GM12878 (cell line): Measurements from ENCODE around the gene GREM1. TPM values are rescaled to one million over a fixed set of nuclear protein-coding genes. Genes with fewer than 3 reads are reported as not detected.

Experiments
- ATAC-seq: fragments of 200-7000 bp; cut with Tn5 transposase; 3 replicates; pipeline ENCODE4 v1.9.1; 2020; ENCODE audit warnings: mild to moderate bottlenecking, moderate library complexity
- BruUV-seq: library from RNA; stranded (reverse); fragments of 400-500 nt; replicated peaks from 2 replicates; lab custom pipeline; 2021; lab: Mats Ljungman, UMichigan
- CTCF ChIA-PET: fragments of 300-600 bp; sonication (Branson Sonifier 250); formaldehyde crosslinking; extraction: SDS; loops from one replicate; lab custom pipeline; 2021; ENCODE audit warnings: inconsistent platforms; lab: Yijun Ruan, JAX
- POLR2A ChIA-PET: fragments of 350-600 bp; formaldehyde crosslinking; extraction: SDS; loops from one replicate; lab custom pipeline; 2021; ENCODE audit warnings: inconsistent platforms; lab: Charles Lee
- RAD21 ChIA-PET: fragments of 300-600 bp; sonication (Branson Sonifier 250); formaldehyde crosslinking; loops from one replicate; lab custom pipeline; 2023; ENCODE audit warnings: antibody characterized with exemption; ENCODE audit not compliant: unreplicated experiment; lab: Charles Lee
- SMC1A ChIA-PET: fragments of 300-600 bp; sonication (Branson Sonifier 250); formaldehyde crosslinking; loops from one replicate; lab custom pipeline; 2023; ENCODE audit not compliant: unreplicated experiment, uncharacterized antibody; lab: Charles Lee
- DNase-seq: peaks from one replicate; pipeline ENCODE4 v3.0.0-alpha.2; 2011; ENCODE audit warnings: low read depth, low spot score
- FAIRE-seq: peaks from 3 replicates; lab custom pipeline; 2011; peaks lifted over from hg19 to GRCh38; lab: Jason Lieb, UNC
- H2AFZ ChIP-seq: 2 replicates; pipeline ENCODE4 v1.6.0; 2011; ENCODE audit warnings: low read depth, low read length, control low read depth; ENCODE audit not compliant: control insufficient read depth
- H3K27ac ChIP-seq: 2 replicates; pipeline ENCODE4 v1.5.1; 2011; ENCODE audit warnings: control low read depth; ENCODE audit not compliant: control insufficient read depth, insufficient read depth
- H3K27me3 ChIP-seq, 2 experiments: replicated peaks in 1 of 2; 2 replicates each; pipeline versions ENCODE4 v1.6.0 to v1.6.1; 2011; ENCODE audit warnings: low read length in 1 of 2; ENCODE audit not compliant: control insufficient read depth in 2 of 2, insufficient read depth in 2 of 2
- H3K36me3 ChIP-seq, 2 experiments: 2 replicates each; pipeline ENCODE4 v1.5.1; 2011; ENCODE audit warnings: low read length in 1 of 2; ENCODE audit not compliant: control insufficient read depth in 2 of 2, insufficient read depth in 2 of 2
- H3K4me1 ChIP-seq: 2 replicates; pipeline ENCODE4 v1.6.1; 2011; ENCODE audit warnings: mild to moderate bottlenecking, low read length, moderate library complexity, mixed read lengths; ENCODE audit not compliant: control insufficient read depth, insufficient read depth
- H3K4me2 ChIP-seq: 2 replicates; pipeline ENCODE4 v1.6.0; 2011; ENCODE audit warnings: control low read depth; ENCODE audit not compliant: control insufficient read depth, insufficient read depth
- H3K4me3 ChIP-seq: fragments of 200-600 bp; sonication (generic); 2 replicates; pipeline ENCODE4 v1.5.1; 2016
- H3K79me2 ChIP-seq: 2 replicates; pipeline ENCODE4 v1.6.0; 2011; ENCODE audit warnings: low read length; ENCODE audit not compliant: control insufficient read depth, insufficient read depth
- H3K9ac ChIP-seq: 2 replicates; pipeline ENCODE4 v1.8.0; 2011; ENCODE audit warnings: low read length, control low read depth, mixed read lengths; ENCODE audit not compliant: control insufficient read depth, insufficient read depth
- H3K9me3 ChIP-seq: replicated peaks from 3 replicates; pipeline ENCODE4 v1.5.1; 2011; ENCODE audit warnings: mild to moderate bottlenecking, low read length; ENCODE audit not compliant: control insufficient read depth, insufficient read depth
- H4K20me1 ChIP-seq: 2 replicates; pipeline ENCODE4 v1.6.0; 2011; ENCODE audit not compliant: control insufficient read depth, insufficient read depth
- CBX5 ChIP-seq: sonication (generic); IDR thresholded peaks from 2 replicates; pipeline ENCODE4 v1.6.1; 2016; ENCODE audit warnings: low read depth, moderate library complexity, mild to moderate bottlenecking, inconsistent platforms
- EGR1 ChIP-seq, 2 experiments: IDR thresholded peaks; 1 replicate in 1 of 2; 2 replicates in 1 of 2; pipeline ENCODE4 v1.6.1; 2011 to 2012; ENCODE audit warnings: low read depth in 2 of 2, low read length in 2 of 2, borderline replicate concordance in 1 of 2, mild to moderate bottlenecking in 1 of 2, moderate library complexity in 1 of 2
- EP300 ChIP-seq, 2 experiments: fragments of 150-350 bp in 1 of 2; IDR thresholded peaks; 2 replicates each; pipeline ENCODE4 v1.6.1; 2011 to 2012; ENCODE audit warnings: low read depth in 2 of 2, low read length in 2 of 2, borderline replicate concordance in 1 of 2, improper control_type of control experiment in 1 of 2, inconsistent platforms in 1 of 2; ENCODE audit not compliant: control insufficient read depth in 1 of 2
- FOS ChIP-seq: IDR thresholded peaks from 3 replicates; pipeline ENCODE4 v1.6.1; 2011; ENCODE audit warnings: borderline replicate concordance; ENCODE audit not compliant: insufficient read length; ENCODE audit errors: extremely low read depth
- FOXK2 ChIP-seq: fragments of 450-650 bp; IDR thresholded peaks from 2 replicates; pipeline ENCODE4 v1.6.1; 2017; ENCODE audit warnings: mild to moderate bottlenecking, moderate library complexity
- NRF1 ChIP-seq: conservative IDR thresholded peaks from 2 replicates; pipeline ENCODE4 v1.6.1; 2011; ENCODE audit warnings: mild to moderate bottlenecking, low read depth, low read length, improper control_type of control experiment
- RAD51 ChIP-seq: fragments of 450-650 bp; IDR thresholded peaks from 2 replicates; pipeline ENCODE4 v1.6.1; 2016; ENCODE audit warnings: moderate library complexity, mild to moderate bottlenecking, inconsistent platforms
- SIX5 ChIP-seq: IDR thresholded peaks from 2 replicates; pipeline ENCODE4 v1.6.1; 2011; ENCODE audit warnings: mild to moderate bottlenecking, low read depth, low read length, moderate library complexity; ENCODE audit not compliant: severe bottlenecking
- ZNF217 ChIP-seq: fragments of 450-650 bp; IDR thresholded peaks from 2 replicates; pipeline ENCODE4 v1.6.1; 2017; ENCODE audit warnings: antibody characterized with exemption, mild to moderate bottlenecking
- WGBS: methylation state at CpG from one replicate; pipeline ENCODE4 v1.1.6; 2016; ENCODE audit warnings: low lambda C conversion rate; ENCODE audit not compliant: insufficient replicate concordance, insufficient coverage; ENCODE audit errors: missing lambda C conversion rate; 5-methylcytosine and 5-hydroxymethylcytosine counted together
- in situ Hi-C: fragments of 300-500 bp; cut with MboI; formaldehyde crosslinking; loops from 9 replicates; pipeline ENCODE4 v1.14.3; 2018; ENCODE audit warnings: mixed read lengths
- intact Hi-C: fragments of 100-400 bp; cut with micrococcal nuclease; formaldehyde crosslinking; loops from one replicate; pipeline ENCODE4 v1.14.2; 2022; ENCODE audit not compliant: unreplicated experiment
- polyA plus RNA-seq, 11 experiments: library from polyadenylated mRNA; depleted of rRNA in 4 of 11; unstranded in 6 of 11; stranded (reverse) in 5 of 11; fragments of >200 nt; fragmentation: Nextera tagmentation in 4 of 11; fragmentation: Illumina TruSeq in 1 of 11; extraction: Ambion mirVana in 4 of 11; extraction: Trizol in 1 of 11; gene quantifications; 1 replicate in 1 of 11; 2 replicates in 10 of 11; pipeline versions ENCODE4 v1.2.1 to v1.2.3, GENCODE V29; 2011 to 2016; ENCODE audit warnings: inconsistent platforms in 2 of 11, missing spikeins in 2 of 11, low read depth in 1 of 11
- total RNA-seq, 4 experiments: library from RNA; depleted of rRNA in 3 of 4; stranded (reverse); fragments of >200 nt in 3 of 4; fragmentation: Illumina TruSeq in 1 of 4; extraction: Trizol in 1 of 4; gene quantifications; 2 replicates each; pipeline versions ENCODE4 v1.2.1 to v1.2.3, GENCODE V29; 2013 to 2021
- TF ChIP-seq, protein P1 (sequence below): fragments of 450-650 bp; IDR thresholded peaks from 2 replicates; pipeline ENCODE4 v1.6.1; 2017; ENCODE audit warnings: mild to moderate bottlenecking
- TF ChIP-seq, protein P2 (sequence below): IDR thresholded peaks from 2 replicates; pipeline ENCODE4 v1.6.1; 2012; ENCODE audit warnings: mild to moderate bottlenecking, low read depth, low read length

GREM1 gene
- total and polyA plus RNA-seq, 10 of the 15 experiments (the other 5 are each of a cell fraction or from before 2014, with no cell fraction given) = 0.08 to 0.36 (median 0.08) TPM; not detected in 7

DNA sequence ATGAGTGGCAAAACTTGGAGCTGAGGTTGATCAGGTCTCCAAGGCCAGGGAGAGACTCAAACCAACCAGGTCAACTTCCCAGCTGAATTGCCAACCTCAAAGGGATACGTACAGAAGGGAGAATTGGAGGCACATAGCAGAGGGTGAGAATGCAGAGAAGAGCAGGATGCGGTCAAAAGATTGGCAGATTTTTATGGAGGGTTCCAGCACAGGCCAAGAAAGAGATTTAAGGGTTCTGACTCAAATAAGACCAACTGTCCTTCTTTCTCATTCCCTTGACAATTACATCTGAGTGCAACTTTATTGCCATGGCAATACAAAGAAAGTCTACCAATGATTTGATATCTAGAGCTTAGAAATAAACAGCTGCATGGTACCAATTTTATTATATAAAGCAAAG, 43.1 kb upstream of the GREM1 start:
- no peaks in the 10 kb centered on the region for H3K36me3 ChIP-seq
- H3K4me3 ChIP-seq = no peak overlapping the region
- TF ChIP-seq CBX5 (no peak), RAD51 (no peak)
- H3K4me2 ChIP-seq = no peak overlapping the region
- in situ Hi-C loops (no loop called here), intact Hi-C loops (no loop called here)
- ATAC-seq (no peak), FAIRE-seq (no peak), DNase-seq (no peak)
- ChIA-PET CTCF (interaction anchor here (0.5 to 3.7 kb wide), 3 partner anchors 12 to 162 kb away, joined by 3 to 16 read pairs (median 3); no protein-coding TSS in a partner anchor), SMC1A (interaction anchor here (0.6 kb wide), 1 partner anchor 15 kb away, joined by 4 read pairs; no protein-coding TSS in a partner anchor), POLR2A (no interaction called here), RAD21 (no interaction called here)
- WGBS = 90% methylated on average over 2 of the region's 2 CpGs
- no peak overlapping the region for H2AFZ ChIP-seq
- no peak overlapping the region for H3K27ac ChIP-seq
- no peaks in the 10 kb centered on the region for H4K20me1 ChIP-seq
- no peak overlapping the region for H3K9ac ChIP-seq
- H3K9me3 ChIP-seq = no peaks in the 10 kb centered on the region
- peaks cover 0 to 2% of the 10 kb centered on the region in 2 experiments; a peak in 1 of 4 replicates for H3K27me3 ChIP-seq
- BruUV-seq = no TSS peak
- no peaks in the 10 kb centered on the region for H3K4me1 ChIP-seq
- no peaks in the 10 kb centered on the region for H3K79me2 ChIP-seq

DNA sequence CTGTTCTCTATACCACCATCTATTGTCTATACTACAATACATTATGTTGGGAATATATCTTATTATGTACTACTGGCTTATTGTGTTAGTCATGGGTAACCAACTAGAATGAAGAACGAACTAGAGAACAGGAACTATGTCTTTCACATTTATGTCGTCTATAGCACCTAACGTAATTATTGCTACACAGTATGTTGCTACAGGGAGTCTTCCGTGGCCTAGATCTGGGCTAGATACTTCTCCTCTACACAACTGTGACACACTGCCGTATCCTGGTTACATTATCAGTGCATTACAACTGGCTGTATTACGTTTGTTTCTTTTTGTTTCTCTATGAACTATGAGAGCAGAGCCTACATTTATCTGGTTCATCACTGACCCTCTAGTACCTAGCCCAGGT, 42.3 kb upstream of the GREM1 start:
- ChIA-PET POLR2A (no interaction called here), SMC1A (interaction anchor here (1.2 kb wide), 1 partner anchor 168 kb away, joined by 3 read pairs; no protein-coding TSS in a partner anchor), CTCF (interaction anchor here (1.1 to 3.7 kb wide), 3 partner anchors 13 to 261 kb away, joined by 3 to 16 read pairs (median 3); no protein-coding TSS in a partner anchor), RAD21 (no interaction called here)
- no peaks in the 10 kb centered on the region for H3K4me1 ChIP-seq
- WGBS = 46% methylated on average over 6 of the region's 6 CpGs
- H3K79me2 ChIP-seq = no peaks in the 10 kb centered on the region
- intact Hi-C loops = no loop called here
- no TSS peak for BruUV-seq
- no peak overlapping the region for H2AFZ ChIP-seq
- H3K9me3 ChIP-seq = no peaks in the 10 kb centered on the region
- H3K27ac ChIP-seq = no peak overlapping the region
- H3K4me2 ChIP-seq = no peak overlapping the region
- FAIRE-seq (no peak), ATAC-seq (no peak), DNase-seq (no peak)
- no peaks in the 10 kb centered on the region for H4K20me1 ChIP-seq
- H3K27me3 ChIP-seq = peaks cover 0 to 2% of the 10 kb centered on the region in 2 experiments; a peak in 1 of 4 replicates
- no peak overlapping the region for H3K9ac ChIP-seq
- H3K4me3 ChIP-seq = no peak overlapping the region
- H3K36me3 ChIP-seq = no peaks in the 10 kb centered on the region
- in situ Hi-C loops = no loop called here
- no peak for TF ChIP-seq NRF1
- TF ChIP-seq, protein P1, sequence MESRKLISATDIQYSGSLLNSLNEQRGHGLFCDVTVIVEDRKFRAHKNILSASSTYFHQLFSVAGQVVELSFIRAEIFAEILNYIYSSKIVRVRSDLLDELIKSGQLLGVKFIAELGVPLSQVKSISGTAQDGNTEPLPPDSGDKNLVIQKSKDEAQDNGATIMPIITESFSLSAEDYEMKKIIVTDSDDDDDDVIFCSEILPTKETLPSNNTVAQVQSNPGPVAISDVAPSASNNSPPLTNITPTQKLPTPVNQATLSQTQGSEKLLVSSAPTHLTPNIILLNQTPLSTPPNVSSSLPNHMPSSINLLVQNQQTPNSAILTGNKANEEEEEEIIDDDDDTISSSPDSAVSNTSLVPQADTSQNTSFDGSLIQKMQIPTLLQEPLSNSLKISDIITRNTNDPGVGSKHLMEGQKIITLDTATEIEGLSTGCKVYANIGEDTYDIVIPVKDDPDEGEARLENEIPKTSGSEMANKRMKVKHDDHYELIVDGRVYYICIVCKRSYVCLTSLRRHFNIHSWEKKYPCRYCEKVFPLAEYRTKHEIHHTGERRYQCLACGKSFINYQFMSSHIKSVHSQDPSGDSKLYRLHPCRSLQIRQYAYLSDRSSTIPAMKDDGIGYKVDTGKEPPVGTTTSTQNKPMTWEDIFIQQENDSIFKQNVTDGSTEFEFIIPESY = no peak
- no peak for TF ChIP-seq FOS
- TF ChIP-seq FOXK2 = no peak
- no peak for TF ChIP-seq EP300 (IDR thresholded peaks at IDR 0.05; ENCODE audit: borderline replicate concordance in 1 of 2, control insufficient read depth in 1 of 2, low read depth in 2 of 2, low read length in 2 of 2)
- TF ChIP-seq RAD51 = no peak
- TF ChIP-seq ZNF217 = no peak
- TF ChIP-seq SIX5 = no peak
- no peak for TF ChIP-seq EGR1 (IDR thresholded peaks at IDR 0.05; ENCODE audit: borderline replicate concordance in 1 of 2, low read depth in 2 of 2, low read length in 2 of 2)
- TF ChIP-seq, protein P2, sequence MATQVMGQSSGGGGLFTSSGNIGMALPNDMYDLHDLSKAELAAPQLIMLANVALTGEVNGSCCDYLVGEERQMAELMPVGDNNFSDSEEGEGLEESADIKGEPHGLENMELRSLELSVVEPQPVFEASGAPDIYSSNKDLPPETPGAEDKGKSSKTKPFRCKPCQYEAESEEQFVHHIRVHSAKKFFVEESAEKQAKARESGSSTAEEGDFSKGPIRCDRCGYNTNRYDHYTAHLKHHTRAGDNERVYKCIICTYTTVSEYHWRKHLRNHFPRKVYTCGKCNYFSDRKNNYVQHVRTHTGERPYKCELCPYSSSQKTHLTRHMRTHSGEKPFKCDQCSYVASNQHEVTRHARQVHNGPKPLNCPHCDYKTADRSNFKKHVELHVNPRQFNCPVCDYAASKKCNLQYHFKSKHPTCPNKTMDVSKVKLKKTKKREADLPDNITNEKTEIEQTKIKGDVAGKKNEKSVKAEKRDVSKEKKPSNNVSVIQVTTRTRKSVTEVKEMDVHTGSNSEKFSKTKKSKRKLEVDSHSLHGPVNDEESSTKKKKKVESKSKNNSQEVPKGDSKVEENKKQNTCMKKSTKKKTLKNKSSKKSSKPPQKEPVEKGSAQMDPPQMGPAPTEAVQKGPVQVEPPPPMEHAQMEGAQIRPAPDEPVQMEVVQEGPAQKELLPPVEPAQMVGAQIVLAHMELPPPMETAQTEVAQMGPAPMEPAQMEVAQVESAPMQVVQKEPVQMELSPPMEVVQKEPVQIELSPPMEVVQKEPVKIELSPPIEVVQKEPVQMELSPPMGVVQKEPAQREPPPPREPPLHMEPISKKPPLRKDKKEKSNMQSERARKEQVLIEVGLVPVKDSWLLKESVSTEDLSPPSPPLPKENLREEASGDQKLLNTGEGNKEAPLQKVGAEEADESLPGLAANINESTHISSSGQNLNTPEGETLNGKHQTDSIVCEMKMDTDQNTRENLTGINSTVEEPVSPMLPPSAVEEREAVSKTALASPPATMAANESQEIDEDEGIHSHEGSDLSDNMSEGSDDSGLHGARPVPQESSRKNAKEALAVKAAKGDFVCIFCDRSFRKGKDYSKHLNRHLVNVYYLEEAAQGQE = no peak
